SK-N-MC (cell line): ENCODE measurements around the gene BLM.

Experiments used
- DNase-seq: peaks from one replicate; pipeline ENCODE4 v3.0.0-alpha.2; 2011; ENCODE audit warnings: low read depth, low spot score
- H3K27ac ChIP-seq: fragments of 200-600 bp; sonication (generic); 2 replicates; pipeline ENCODE4 v1.5.1; 2016; ENCODE audit warnings: mixed run types
- H3K36me3 ChIP-seq: fragments of 200-600 bp; sonication (generic); 2 replicates; pipeline ENCODE4 v1.6.1; 2017; ENCODE audit warnings: antibody characterized with exemption, low read length, mixed read lengths; ENCODE audit not compliant: insufficient read depth
- H3K4me3 ChIP-seq: fragments of 200-600 bp; sonication (generic); 2 replicates; pipeline ENCODE4 v1.5.1; 2016
- H3K9ac ChIP-seq: fragments of 200-600 bp; sonication (generic); 2 replicates; pipeline ENCODE4 v1.8.0; 2017; ENCODE audit warnings: mixed run types, mixed read lengths; ENCODE audit not compliant: insufficient read length
- H3K9me3 ChIP-seq: fragments of 200-600 bp; sonication (generic); 2 replicates; pipeline ENCODE4 v1.6.1; 2017; ENCODE audit warnings: low read depth, mild to moderate bottlenecking, antibody characterized with exemption, low read length, moderate library complexity, mixed read lengths
- EZH2 ChIP-seq: fragments of 200-600 bp; sonication (generic); IDR thresholded peaks from one replicate; pipeline ENCODE4 v1.6.1; 2017; ENCODE audit warnings: antibody characterized with exemption
- FOXP2 ChIP-seq: optimal IDR thresholded peaks from 2 replicates; pipeline ENCODE3; 2011; ENCODE audit warnings: mild to moderate bottlenecking, moderate library complexity; ENCODE audit not compliant: insufficient read depth; ENCODE audit errors: extremely low read length, control extremely low read depth
- POLR2AphosphoS5 ChIP-seq: IDR thresholded peaks from 2 replicates; pipeline ENCODE4 v1.6.1; 2012; ENCODE audit warnings: mild to moderate bottlenecking, low read depth, low read length, borderline replicate concordance

Gene BLM

DNA sequence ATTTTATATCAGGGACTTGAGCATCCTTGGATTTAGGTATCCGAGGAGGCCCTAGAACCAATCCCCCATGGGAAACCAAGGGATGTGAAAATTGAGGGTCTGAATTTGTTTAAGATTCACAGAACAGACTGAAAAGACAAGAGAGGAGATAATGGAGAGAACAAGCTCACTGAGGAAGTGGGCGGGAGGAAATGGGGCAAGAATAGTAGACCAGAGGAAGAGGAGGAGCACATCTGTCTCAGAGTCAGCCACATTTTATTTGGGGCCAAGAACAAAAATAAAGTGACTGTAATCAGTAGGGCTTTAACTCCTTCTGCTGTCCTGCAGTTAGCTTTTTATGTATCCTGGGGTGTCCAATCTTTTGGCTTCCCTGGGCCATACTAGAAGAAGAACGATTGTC lies 63.8 kb downstream of the BLM start:
- no peak overlapping the region for H3K27ac ChIP-seq
- H3K4me3 ChIP-seq = no peak overlapping the region
- TF ChIP-seq FOXP2 = no peak
- TF ChIP-seq POLR2AphosphoS5 = no peak
- no peak for TF ChIP-seq EZH2
- H3K9ac ChIP-seq = no peak overlapping the region
- DNase-seq = no peak
- no peaks in the 10 kb centered on the region for H3K9me3 ChIP-seq
- H3K36me3 ChIP-seq = peaks cover 21% of the 10 kb centered on the region

DNA sequence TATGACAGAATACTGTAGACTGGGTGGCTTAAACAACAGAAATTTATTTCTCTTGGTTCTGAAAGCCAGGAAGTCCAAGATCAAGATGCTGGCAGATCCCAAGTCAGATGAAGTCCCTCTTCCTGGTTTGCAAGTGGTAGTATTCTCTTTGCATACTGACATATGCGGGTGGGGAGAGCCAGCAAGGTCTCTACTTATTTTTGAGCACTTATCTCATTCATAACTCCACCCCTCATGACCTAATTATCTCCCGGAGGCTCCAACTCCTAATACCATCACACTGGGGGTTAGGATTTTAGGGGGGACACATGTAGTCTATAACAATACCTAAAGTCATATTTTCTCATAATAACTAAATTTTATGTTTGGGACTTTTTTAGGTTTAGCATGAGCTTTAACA lies 65.3 kb downstream of the BLM start:
- Histone ChIP-seq H3K36me3 (peaks cover 14% of the 10 kb centered on the region), H3K9me3 (no peaks in the 10 kb centered on the region)

GRCh38 chr15:90787881-90788280 lies 70.7 kb downstream of the BLM start:
- no peak overlapping the region for H3K27ac ChIP-seq
- no peak for DNase-seq
- H3K36me3 ChIP-seq = peaks cover 30% of the 10 kb centered on the region
- H3K9me3 ChIP-seq = no peaks in the 10 kb centered on the region
- no peak for TF ChIP-seq POLR2AphosphoS5
- no peak for TF ChIP-seq FOXP2
- no peak for TF ChIP-seq EZH2
- no peak overlapping the region for H3K9ac ChIP-seq
- no peak overlapping the region for H3K4me3 ChIP-seq

More for the DNA sequence above, 65.3 kb downstream of the BLM start:
- DNase-seq = no peak
- no peak for TF ChIP-seq FOXP2
- no peak for TF ChIP-seq POLR2AphosphoS5
- H3K27ac ChIP-seq = no peak overlapping the region
- no peak overlapping the region for H3K9ac ChIP-seq
- no peak overlapping the region for H3K4me3 ChIP-seq

- Histone ChIP-seq H3K9ac (no peak overlapping the region), H3K27ac (no peak overlapping the region), H3K36me3 (peaks cover 37% of the 10 kb centered on the region), H3K4me3 (no peak overlapping the region), H3K9me3 (no peaks in the 10 kb centered on the region)
- TF ChIP-seq EZH2 (no peak), POLR2AphosphoS5 (no peak), FOXP2 (no peak)
- DNase-seq = no peak
Measured at GRCh38 chr15:90789462-90789861, 72.3 kb downstream of the BLM start.

- no peak for TF ChIP-seq FOXP2
- TF ChIP-seq EZH2 = no peak
- no peak for TF ChIP-seq POLR2AphosphoS5
- no peaks in the 10 kb centered on the region for H3K9me3 ChIP-seq
- DNase-seq = no peak
Measured at GRCh38 chr15:90790057-90790456, 72.9 kb downstream of the BLM start.

DNA sequence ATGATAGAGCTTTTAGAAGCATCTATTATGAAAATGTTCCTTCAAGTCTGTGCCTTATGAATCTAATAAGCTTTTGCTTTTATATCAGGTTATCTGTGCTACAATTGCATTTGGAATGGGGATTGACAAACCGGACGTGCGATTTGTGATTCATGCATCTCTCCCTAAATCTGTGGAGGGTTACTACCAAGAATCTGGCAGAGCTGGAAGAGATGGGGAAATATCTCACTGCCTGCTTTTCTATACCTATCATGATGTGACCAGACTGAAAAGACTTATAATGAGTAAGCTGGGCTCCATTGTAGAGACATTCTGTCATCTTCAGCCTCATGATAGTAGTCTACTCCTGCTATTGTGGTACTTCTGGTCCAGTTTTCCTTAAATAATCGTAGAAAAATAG lies 73.4 kb downstream of the BLM start:
- H3K36me3 ChIP-seq = peaks cover 45% of the 10 kb centered on the region
- DNase-seq = no peak
- no peak for TF ChIP-seq POLR2AphosphoS5

More at GRCh38 chr15:90790057-90790456, 72.9 kb downstream of the BLM start:
- H3K27ac ChIP-seq = no peak overlapping the region
- peaks cover 40% of the 10 kb centered on the region for H3K36me3 ChIP-seq
- no peak overlapping the region for H3K4me3 ChIP-seq
- H3K9ac ChIP-seq = no peak overlapping the region

DNA sequence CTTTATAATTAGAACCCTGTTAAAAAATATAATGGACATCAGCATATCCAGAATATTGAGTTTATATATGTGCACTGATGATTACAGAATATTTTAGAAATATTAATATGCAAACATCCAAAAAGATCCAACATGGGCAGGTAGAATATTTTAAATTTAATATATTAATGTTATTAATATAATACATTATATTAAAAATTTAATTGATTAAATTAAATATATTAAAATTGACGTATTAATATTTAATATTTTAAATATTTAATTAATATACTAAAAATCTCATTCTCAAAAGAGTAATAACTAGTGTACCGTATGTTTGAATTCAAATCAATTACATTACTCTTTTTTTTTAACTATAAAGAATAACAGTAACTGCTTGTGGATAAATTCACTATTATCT lies 77.4 kb downstream of the BLM start:
- no peak overlapping the region for H3K9ac ChIP-seq
- TF ChIP-seq EZH2 = no peak
- no peaks in the 10 kb centered on the region for H3K9me3 ChIP-seq
- DNase-seq = no peak
- no peak overlapping the region for H3K4me3 ChIP-seq
- no peak overlapping the region for H3K27ac ChIP-seq
- peaks cover 27% of the 10 kb centered on the region for H3K36me3 ChIP-seq

More for the DNA sequence above, 73.4 kb downstream of the BLM start:
- Histone ChIP-seq H3K27ac (no peak overlapping the region), H3K9ac (no peak overlapping the region), H3K4me3 (no peak overlapping the region), H3K9me3 (no peaks in the 10 kb centered on the region)

DNA sequence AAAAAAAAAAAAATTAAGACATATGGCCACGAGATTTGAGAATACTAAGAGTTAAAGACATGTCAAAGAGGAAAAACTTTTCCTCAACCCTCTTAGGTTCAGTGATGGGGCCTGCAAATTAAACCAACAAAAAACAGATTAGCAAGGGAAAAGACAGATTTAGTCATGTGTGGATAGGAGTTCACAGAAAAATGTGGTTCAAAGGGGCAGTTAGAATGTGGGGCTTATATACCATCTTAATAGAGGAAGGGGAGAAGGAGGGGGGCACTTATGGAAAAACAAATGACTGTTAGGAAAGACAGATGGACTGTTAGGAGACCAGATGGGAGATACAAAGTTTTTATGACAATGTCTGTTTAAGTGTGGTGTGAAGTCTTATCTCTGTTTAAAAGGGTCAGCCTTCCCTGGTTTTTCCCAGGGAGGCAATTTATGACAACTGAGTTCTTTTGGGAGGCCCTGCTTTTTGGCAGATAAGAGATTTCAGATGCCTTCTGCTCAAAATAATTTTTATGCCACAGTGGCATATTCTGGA lies 82.6 kb downstream of the BLM start:
- Histone ChIP-seq H3K9me3 (no peaks in the 10 kb centered on the region), H3K9ac (no peak overlapping the region), H3K4me3 (no peak overlapping the region), H3K27ac (no peak overlapping the region; the same call in 1 of the 2 replicates), H3K36me3 (peaks cover 27% of the 10 kb centered on the region)
- TF ChIP-seq POLR2AphosphoS5 = no peak
- DNase-seq = no peak

DNA sequence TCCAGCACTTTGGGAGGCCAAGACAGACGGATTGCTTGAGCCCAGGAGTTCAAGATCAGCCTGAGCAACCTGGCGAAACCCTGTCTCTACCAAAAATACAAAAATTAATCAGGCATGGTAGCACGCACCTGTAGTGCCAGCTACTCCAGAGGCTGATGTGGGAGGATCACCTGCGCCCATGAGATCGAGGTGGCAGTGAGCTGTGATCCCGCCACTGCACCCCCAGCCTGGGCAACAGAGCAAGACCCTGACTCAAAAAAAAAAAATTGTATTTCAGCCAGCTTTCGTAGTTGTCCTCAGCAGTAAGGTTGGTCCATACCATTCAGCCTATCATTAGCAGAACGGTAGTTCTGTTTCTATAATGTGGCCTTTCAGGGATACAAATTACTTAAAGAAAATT lies 84.7 kb downstream of the BLM start:
- TF ChIP-seq FOXP2 (no peak), POLR2AphosphoS5 (no peak), EZH2 (no peak)
- DNase-seq = no peak
- no peak overlapping the region for H3K9ac ChIP-seq
- H3K36me3 ChIP-seq = peaks cover 17% of the 10 kb centered on the region
- no peaks in the 10 kb centered on the region for H3K9me3 ChIP-seq
- no peak overlapping the region for H3K4me3 ChIP-seq
- 0 out of 2 replicates have a peak overlapping the region, but pooled peaks have one; percentile 25 for H3K27ac ChIP-seq
